RWPE2 (cell line): Measurements from ENCODE around the gene ABHD17C.

Experiments used
- ATAC-seq: fragments of 200-7000 bp; cut with Tn5 transposase; 3 replicates; pipeline ENCODE4 v1.9.1; 2021; ENCODE audit warnings: low read depth
- DNase-seq: peaks from one replicate; pipeline ENCODE4 v3.0.0-alpha.2; 2020; ENCODE audit warnings: low spot score
- H3K27ac ChIP-seq: fragments of 450-650 bp; 2 replicates; pipeline ENCODE4 v1.5.1; 2017; ENCODE audit warnings: mild to moderate bottlenecking; ENCODE audit not compliant: poor library complexity, severe bottlenecking
- H3K27me3 ChIP-seq: fragments of 250-450 bp; sonication (Bioruptor Pico); 2 replicates; pipeline ENCODE4 v1.5.1; 2021; ENCODE audit warnings: mild to moderate bottlenecking, moderate library complexity; ENCODE audit not compliant: insufficient read depth, poor library complexity, severe bottlenecking
- H3K36me3 ChIP-seq: fragments of 250-450 bp; sonication (Bioruptor Pico); 2 replicates; pipeline ENCODE4 v1.5.1; 2020; ENCODE audit warnings: low read depth, mild to moderate bottlenecking, moderate library complexity
- H3K4me1 ChIP-seq: fragments of 250-450 bp; sonication (Bioruptor Pico); 2 replicates; pipeline ENCODE4 v1.5.1; 2021; ENCODE audit warnings: mild to moderate bottlenecking, moderate library complexity; ENCODE audit not compliant: insufficient read depth, poor library complexity, severe bottlenecking
- H3K4me3 ChIP-seq: fragments of 250-450 bp; sonication (Bioruptor Pico); 2 replicates; pipeline ENCODE4 v1.5.1; 2021; ENCODE audit warnings: mild to moderate bottlenecking, moderate library complexity; ENCODE audit not compliant: severe bottlenecking
- H3K9me3 ChIP-seq: fragments of 250-450 bp; sonication (Bioruptor Pico); 2 replicates; pipeline ENCODE4 v1.5.1; 2021; ENCODE audit warnings: mild to moderate bottlenecking, moderate library complexity; ENCODE audit not compliant: severe bottlenecking
- CTCF ChIP-seq: fragments of 450-650 bp; IDR thresholded peaks from one replicate; pipeline ENCODE4 v1.5.1; 2017; ENCODE audit warnings: mild to moderate bottlenecking, moderate library complexity; ENCODE audit not compliant: poor library complexity, severe bottlenecking

ABHD17C gene

GRCh38 chr15:80739919-80740318, 44.8 kb downstream of the ABHD17C start:
- no peak for TF ChIP-seq CTCF
- H3K27ac ChIP-seq: no peak overlapping the region
- no peaks in the 10 kb centered on the region for H3K27me3 ChIP-seq
- H3K4me1 ChIP-seq: peaks cover 15% of the 10 kb centered on the region
- ATAC-seq: no peak
- H3K9me3 ChIP-seq: no peaks in the 10 kb centered on the region
- no peak overlapping the region for H3K4me3 ChIP-seq
- no peak for DNase-seq
- peaks cover 10% of the 10 kb centered on the region for H3K36me3 ChIP-seq

GRCh38 chr15:80742081-80742480, 47.0 kb downstream of the ABHD17C start:
- no peaks in the 10 kb centered on the region for H3K9me3 ChIP-seq
- H3K4me3 ChIP-seq: no peak overlapping the region
- peaks cover 17% of the 10 kb centered on the region for H3K4me1 ChIP-seq
- ATAC-seq (no peak), DNase-seq (no peak)
- H3K27me3 ChIP-seq: no peaks in the 10 kb centered on the region
- H3K36me3 ChIP-seq: peaks cover 4% of the 10 kb centered on the region; the same call in 1 of the 2 replicates
- H3K27ac ChIP-seq: no peak overlapping the region
- no peak for TF ChIP-seq CTCF

- H3K27me3 ChIP-seq: no peaks in the 10 kb centered on the region
- H3K36me3 ChIP-seq: 0 out of 2 replicates have a peak, but pooled peaks cover 4% of the 10 kb centered on the region
- peak overlapping the region; percentile 1 for H3K27ac ChIP-seq
- H3K4me1 ChIP-seq: peaks cover 17% of the 10 kb centered on the region
- TF ChIP-seq CTCF: no peak
- DNase-seq: no peak
- no peak overlapping the region for H3K4me3 ChIP-seq
- H3K9me3 ChIP-seq: no peaks in the 10 kb centered on the region
- peak; percentile 74 for ATAC-seq
Observed at GRCh38 chr15:80743189-80743833, 48.2 kb downstream of the ABHD17C start.

GRCh38 chr15:80744415-80744814, 49.3 kb downstream of the ABHD17C start:
- H3K36me3 ChIP-seq: peaks cover 8% of the 10 kb centered on the region; the same call in 1 of the 2 replicates
- no peaks in the 10 kb centered on the region for H3K9me3 ChIP-seq
- no peak overlapping the region for H3K4me3 ChIP-seq
- TF ChIP-seq CTCF: no peak
- no peaks in the 10 kb centered on the region for H3K27me3 ChIP-seq
- DNase-seq (no peak), ATAC-seq (no peak)
- H3K27ac ChIP-seq: peak overlapping the region; percentile 4
- H3K4me1 ChIP-seq: peaks cover 17% of the 10 kb centered on the region

GRCh38 chr15:80744826-80745225, 49.7 kb downstream of the ABHD17C start:
- DNase-seq (no peak), ATAC-seq (no peak)
- no peak for TF ChIP-seq CTCF
- H3K27me3 ChIP-seq: no peaks in the 10 kb centered on the region
- H3K36me3 ChIP-seq: peaks cover 12% of the 10 kb centered on the region
- H3K4me3 ChIP-seq: no peak overlapping the region
- peak overlapping the region; percentile 4 for H3K27ac ChIP-seq
- no peaks in the 10 kb centered on the region for H3K9me3 ChIP-seq
- H3K4me1 ChIP-seq: peaks cover 14% of the 10 kb centered on the region
